ENCODE data around the gene FLT3LG. TPM values are rescaled to one million over a fixed set of nuclear protein-coding genes. Genes with fewer than 3 reads are reported as not detected.

Gene FLT3LG
- total and polyA plus RNA-seq, 9 of the 15 experiments (the other 6 are each of a cell fraction or from before 2014, with no cell fraction given), result 0.31 to 6.4 (median 1.1) TPM

DNA sequence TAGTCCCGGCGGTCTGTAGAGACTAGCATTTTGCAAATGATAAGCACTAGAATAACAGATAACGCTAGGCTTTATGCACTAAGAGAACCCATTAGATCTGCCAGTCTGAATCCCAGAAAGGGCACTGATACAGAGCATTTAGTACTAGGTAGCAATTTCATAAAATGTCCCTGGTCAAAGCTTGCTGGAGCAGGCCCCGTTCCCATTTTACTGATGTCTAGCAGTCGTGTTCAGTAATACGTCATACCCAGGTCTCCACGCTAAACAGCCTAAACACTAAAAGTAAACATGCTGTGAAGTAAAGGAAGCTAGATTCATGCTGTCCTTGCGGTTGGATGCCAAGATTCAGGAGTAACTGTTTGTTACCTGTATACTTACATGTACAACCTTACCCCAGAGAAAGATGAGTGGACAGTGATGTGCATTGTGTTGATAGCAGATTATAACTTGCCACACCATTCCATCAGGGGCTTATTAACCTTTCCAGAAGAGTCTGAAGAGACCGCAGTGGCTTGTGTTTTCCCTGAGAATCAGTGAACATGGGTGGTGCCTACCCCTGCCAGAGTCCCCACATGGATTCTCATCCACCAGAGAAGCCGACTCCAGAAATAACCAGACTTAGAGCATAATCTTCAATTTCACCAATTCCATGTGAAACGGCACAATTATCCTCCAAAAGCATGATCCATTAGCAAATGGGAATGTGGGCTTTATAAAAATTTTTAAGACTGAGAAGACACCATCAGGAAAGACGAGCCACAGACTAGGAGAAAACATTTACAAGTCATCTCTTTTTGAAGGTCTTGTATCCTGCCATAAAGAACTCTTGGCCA, 18.8 kb downstream of the FLT3LG start (continued):
- TF ChIP-seq, protein P1, sequence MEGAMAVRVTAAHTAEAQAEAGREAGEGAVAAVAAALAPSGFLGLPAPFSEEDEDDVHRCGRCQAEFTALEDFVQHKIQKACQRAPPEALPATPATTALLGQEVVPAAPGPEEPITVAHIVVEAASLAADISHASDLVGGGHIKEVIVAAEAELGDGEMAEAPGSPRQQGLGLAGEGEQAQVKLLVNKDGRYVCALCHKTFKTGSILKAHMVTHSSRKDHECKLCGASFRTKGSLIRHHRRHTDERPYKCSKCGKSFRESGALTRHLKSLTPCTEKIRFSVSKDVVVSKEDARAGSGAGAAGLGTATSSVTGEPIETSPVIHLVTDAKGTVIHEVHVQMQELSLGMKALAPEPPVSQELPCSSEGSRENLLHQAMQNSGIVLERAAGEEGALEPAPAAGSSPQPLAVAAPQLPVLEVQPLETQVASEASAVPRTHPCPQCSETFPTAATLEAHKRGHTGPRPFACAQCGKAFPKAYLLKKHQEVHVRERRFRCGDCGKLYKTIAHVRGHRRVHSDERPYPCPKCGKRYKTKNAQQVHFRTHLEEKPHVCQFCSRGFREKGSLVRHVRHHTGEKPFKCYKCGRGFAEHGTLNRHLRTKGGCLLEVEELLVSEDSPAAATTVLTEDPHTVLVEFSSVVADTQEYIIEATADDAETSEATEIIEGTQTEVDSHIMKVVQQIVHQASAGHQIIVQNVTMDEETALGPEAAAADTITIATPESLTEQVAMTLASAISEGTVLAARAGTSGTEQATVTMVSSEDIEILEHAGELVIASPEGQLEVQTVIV (CRISPR knock-in tag; IDR thresholded peaks at IDR 0.05; ENCODE audit: borderline replicate concordance), result no peak
- no peak for TF ChIP-seq CTBP1 (IDR thresholded peaks at IDR 0.05; ENCODE audit: borderline replicate concordance)
- TF ChIP-seq MAFG (tag; conservative IDR thresholded peaks at IDR 0.05), result no peak
- TF ChIP-seq, protein P2, sequence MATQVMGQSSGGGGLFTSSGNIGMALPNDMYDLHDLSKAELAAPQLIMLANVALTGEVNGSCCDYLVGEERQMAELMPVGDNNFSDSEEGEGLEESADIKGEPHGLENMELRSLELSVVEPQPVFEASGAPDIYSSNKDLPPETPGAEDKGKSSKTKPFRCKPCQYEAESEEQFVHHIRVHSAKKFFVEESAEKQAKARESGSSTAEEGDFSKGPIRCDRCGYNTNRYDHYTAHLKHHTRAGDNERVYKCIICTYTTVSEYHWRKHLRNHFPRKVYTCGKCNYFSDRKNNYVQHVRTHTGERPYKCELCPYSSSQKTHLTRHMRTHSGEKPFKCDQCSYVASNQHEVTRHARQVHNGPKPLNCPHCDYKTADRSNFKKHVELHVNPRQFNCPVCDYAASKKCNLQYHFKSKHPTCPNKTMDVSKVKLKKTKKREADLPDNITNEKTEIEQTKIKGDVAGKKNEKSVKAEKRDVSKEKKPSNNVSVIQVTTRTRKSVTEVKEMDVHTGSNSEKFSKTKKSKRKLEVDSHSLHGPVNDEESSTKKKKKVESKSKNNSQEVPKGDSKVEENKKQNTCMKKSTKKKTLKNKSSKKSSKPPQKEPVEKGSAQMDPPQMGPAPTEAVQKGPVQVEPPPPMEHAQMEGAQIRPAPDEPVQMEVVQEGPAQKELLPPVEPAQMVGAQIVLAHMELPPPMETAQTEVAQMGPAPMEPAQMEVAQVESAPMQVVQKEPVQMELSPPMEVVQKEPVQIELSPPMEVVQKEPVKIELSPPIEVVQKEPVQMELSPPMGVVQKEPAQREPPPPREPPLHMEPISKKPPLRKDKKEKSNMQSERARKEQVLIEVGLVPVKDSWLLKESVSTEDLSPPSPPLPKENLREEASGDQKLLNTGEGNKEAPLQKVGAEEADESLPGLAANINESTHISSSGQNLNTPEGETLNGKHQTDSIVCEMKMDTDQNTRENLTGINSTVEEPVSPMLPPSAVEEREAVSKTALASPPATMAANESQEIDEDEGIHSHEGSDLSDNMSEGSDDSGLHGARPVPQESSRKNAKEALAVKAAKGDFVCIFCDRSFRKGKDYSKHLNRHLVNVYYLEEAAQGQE (IDR thresholded peaks at IDR 0.05; ENCODE audit: borderline replicate concordance), result no peak
- TF ChIP-seq, protein P2 (CRISPR knock-in tag; IDR thresholded peaks at IDR 0.05; ENCODE audit: low read depth), result no peak
- no peak for TF ChIP-seq MTA1 (IDR thresholded peaks at IDR 0.05; ENCODE audit: borderline replicate concordance)
- TF ChIP-seq, protein P3, sequence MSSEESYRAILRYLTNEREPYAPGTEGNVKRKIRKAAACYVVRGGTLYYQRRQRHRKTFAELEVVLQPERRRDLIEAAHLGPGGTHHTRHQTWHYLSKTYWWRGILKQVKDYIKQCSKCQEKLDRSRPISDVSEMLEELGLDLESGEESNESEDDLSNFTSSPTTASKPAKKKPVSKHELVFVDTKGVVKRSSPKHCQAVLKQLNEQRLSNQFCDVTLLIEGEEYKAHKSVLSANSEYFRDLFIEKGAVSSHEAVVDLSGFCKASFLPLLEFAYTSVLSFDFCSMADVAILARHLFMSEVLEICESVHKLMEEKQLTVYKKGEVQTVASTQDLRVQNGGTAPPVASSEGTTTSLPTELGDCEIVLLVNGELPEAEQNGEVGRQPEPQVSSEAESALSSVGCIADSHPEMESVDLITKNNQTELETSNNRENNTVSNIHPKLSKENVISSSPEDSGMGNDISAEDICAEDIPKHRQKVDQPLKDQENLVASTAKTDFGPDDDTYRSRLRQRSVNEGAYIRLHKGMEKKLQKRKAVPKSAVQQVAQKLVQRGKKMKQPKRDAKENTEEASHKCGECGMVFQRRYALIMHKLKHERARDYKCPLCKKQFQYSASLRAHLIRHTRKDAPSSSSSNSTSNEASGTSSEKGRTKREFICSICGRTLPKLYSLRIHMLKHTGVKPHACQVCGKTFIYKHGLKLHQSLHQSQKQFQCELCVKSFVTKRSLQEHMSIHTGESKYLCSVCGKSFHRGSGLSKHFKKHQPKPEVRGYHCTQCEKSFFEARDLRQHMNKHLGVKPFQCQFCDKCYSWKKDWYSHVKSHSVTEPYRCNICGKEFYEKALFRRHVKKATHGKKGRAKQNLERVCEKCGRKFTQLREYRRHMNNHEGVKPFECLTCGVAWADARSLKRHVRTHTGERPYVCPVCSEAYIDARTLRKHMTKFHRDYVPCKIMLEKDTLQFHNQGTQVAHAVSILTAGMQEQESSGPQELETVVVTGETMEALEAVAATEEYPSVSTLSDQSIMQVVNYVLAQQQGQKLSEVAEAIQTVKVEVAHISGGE (CRISPR knock-in tag; IDR thresholded peaks at IDR 0.05), result peak in 1 of 3 experiments; percentile 1; a peak in 1 of 6 replicates
- TF ChIP-seq POLR2H (tag; IDR thresholded peaks at IDR 0.05; ENCODE audit: low read depth), result peak; percentile 78
- TF ChIP-seq RFX7 (CRISPR knock-in tag; IDR thresholded peaks at IDR 0.05), result peak; percentile 73
- TF ChIP-seq NR3C1 (CRISPR knock-in tag; IDR thresholded peaks at IDR 0.05), result no peak
- no peak for TF ChIP-seq ZFX (CRISPR knock-in tag; IDR thresholded peaks at IDR 0.05)
- TF ChIP-seq YBX1 (IDR thresholded peaks at IDR 0.05), result no peak
